Hematopoietic multipotent progenitor cell treated with erythropoietin and hydrocortisone succinate and interleukin-3 and kit ligand, for 4 days (in vitro differentiated cells): ENCODE measurements around the gene F7.

Experiments
- DNase-seq: peaks from one replicate; pipeline ENCODE4 v3.0.0-alpha.2; 2015

F7 gene

GRCh38 chr13:113141601-113141970, 36.0 kb downstream of the F7 start:
- DNase-seq, result no peak

GRCh38 chr13:113142876-113143275, 37.3 kb downstream of the F7 start:
- no peak for DNase-seq

GRCh38 chr13:113143466-113144254, 38.1 kb downstream of the F7 start:
- DNase-seq, result no peak

GRCh38 chr13:113144255-113144629, 38.7 kb downstream of the F7 start:
- no peak for DNase-seq

GRCh38 chr13:113145496-113145895, 39.9 kb downstream of the F7 start:
- no peak for DNase-seq

GRCh38 chr13:113145911-113146598, 40.5 kb downstream of the F7 start:
- no peak for DNase-seq

- DNase-seq, result no peak
These were observed 41.2 kb downstream of the F7 start for GRCh38 chr13:113146750-113147149.

- no peak for DNase-seq
These were observed 41.6 kb downstream of the F7 start for GRCh38 chr13:113147206-113147605.

GRCh38 chr13:113148407-113148806, 42.8 kb downstream of the F7 start:
- no peak for DNase-seq

- no peak for DNase-seq
These were observed 43.4 kb downstream of the F7 start for GRCh38 chr13:113148940-113149503.

- DNase-seq, result no peak
These were observed 44.3 kb downstream of the F7 start for GRCh38 chr13:113149711-113150549.

GRCh38 chr13:113150550-113151365, 45.2 kb downstream of the F7 start:
- DNase-seq, result no peak

GRCh38 chr13:113151745-113152690, 46.4 kb downstream of the F7 start:
- DNase-seq, result peak; percentile 53

GRCh38 chr13:113152691-113152983, 47.0 kb downstream of the F7 start:
- DNase-seq, result no peak

GRCh38 chr13:113152984-113153809, 47.6 kb downstream of the F7 start:
- peak; percentile 34 for DNase-seq

GRCh38 chr13:113153810-113154748, 48.5 kb downstream of the F7 start:
- DNase-seq, result peak; percentile 83

- DNase-seq, result peak; percentile 76
These were observed 49.6 kb downstream of the F7 start for GRCh38 chr13:113155201-113155600.

GRCh38 chr13:113155982-113156655, 50.5 kb downstream of the F7 start:
- DNase-seq, result no peak
